MV-4-11 (cell line): ENCODE data around the gene IL16.

ENCODE experiments used
- DNase-seq: peaks from one replicate; lab custom pipeline; 2025; lab: John Stamatoyannopoulos, UW

IL16 gene

GRCh38 chr15:81276967-81277366 lies 80.3 kb downstream of the IL16 start:
- no peak for DNase-seq

- DNase-seq, result no peak
Observed at GRCh38 chr15:81277851-81278250, 81.2 kb downstream of the IL16 start.

- no peak for DNase-seq
Observed at GRCh38 chr15:81278306-81279029, 81.8 kb downstream of the IL16 start.

GRCh38 chr15:81279621-81280485 lies 83.2 kb downstream of the IL16 start:
- DNase-seq, result no peak

GRCh38 chr15:81280696-81281455 lies 84.2 kb downstream of the IL16 start:
- DNase-seq, result no peak

GRCh38 chr15:81281456-81281735 lies 84.7 kb downstream of the IL16 start:
- DNase-seq, result no peak

GRCh38 chr15:81281766-81282605 lies 85.3 kb downstream of the IL16 start:
- no peak for DNase-seq

- no peak for DNase-seq
Observed at GRCh38 chr15:81282606-81282895, 85.9 kb downstream of the IL16 start.

- DNase-seq, result no peak
Observed at GRCh38 chr15:81282911-81283310, 86.2 kb downstream of the IL16 start.

GRCh38 chr15:81284256-81285031 lies 87.8 kb downstream of the IL16 start:
- peak; percentile 45 for DNase-seq

GRCh38 chr15:81285461-81285860 lies 88.8 kb downstream of the IL16 start:
- no peak for DNase-seq

GRCh38 chr15:81286621-81287121 lies 90.0 kb downstream of the IL16 start:
- no peak for DNase-seq

GRCh38 chr15:81288040-81288439 lies 91.4 kb downstream of the IL16 start:
- no peak for DNase-seq

GRCh38 chr15:81288616-81289015 lies 91.9 kb downstream of the IL16 start:
- no peak for DNase-seq

GRCh38 chr15:81289910-81290309 lies 93.2 kb downstream of the IL16 start:
- no peak for DNase-seq

GRCh38 chr15:81291916-81292522 lies 95.3 kb downstream of the IL16 start:
- no peak for DNase-seq

- no peak for DNase-seq
Observed at GRCh38 chr15:81292523-81293001, 95.9 kb downstream of the IL16 start.

GRCh38 chr15:81293728-81294515 lies 97.2 kb downstream of the IL16 start:
- DNase-seq, result peak; percentile 91

GRCh38 chr15:81294516-81294880 lies 97.8 kb downstream of the IL16 start:
- DNase-seq, result no peak
